22Rv1 (cell line): ENCODE measurements around the gene GPC6.

Experiments used
- H3K27ac ChIP-seq: fragments of 450-650 bp; 2 replicates; pipeline ENCODE4 v1.5.1; 2017
- ZFX ChIP-seq: fragments of 450-650 bp; IDR thresholded peaks from 2 replicates; pipeline ENCODE4 v1.6.1; 2017; ENCODE audit warnings: antibody characterized with exemption, borderline replicate concordance
- TF ChIP-seq, protein P1 (sequence below): fragments of 450-650 bp; IDR thresholded peaks from 2 replicates; pipeline ENCODE4 v1.5.1; 2017; ENCODE audit warnings: mild to moderate bottlenecking

Gene GPC6

DNA sequence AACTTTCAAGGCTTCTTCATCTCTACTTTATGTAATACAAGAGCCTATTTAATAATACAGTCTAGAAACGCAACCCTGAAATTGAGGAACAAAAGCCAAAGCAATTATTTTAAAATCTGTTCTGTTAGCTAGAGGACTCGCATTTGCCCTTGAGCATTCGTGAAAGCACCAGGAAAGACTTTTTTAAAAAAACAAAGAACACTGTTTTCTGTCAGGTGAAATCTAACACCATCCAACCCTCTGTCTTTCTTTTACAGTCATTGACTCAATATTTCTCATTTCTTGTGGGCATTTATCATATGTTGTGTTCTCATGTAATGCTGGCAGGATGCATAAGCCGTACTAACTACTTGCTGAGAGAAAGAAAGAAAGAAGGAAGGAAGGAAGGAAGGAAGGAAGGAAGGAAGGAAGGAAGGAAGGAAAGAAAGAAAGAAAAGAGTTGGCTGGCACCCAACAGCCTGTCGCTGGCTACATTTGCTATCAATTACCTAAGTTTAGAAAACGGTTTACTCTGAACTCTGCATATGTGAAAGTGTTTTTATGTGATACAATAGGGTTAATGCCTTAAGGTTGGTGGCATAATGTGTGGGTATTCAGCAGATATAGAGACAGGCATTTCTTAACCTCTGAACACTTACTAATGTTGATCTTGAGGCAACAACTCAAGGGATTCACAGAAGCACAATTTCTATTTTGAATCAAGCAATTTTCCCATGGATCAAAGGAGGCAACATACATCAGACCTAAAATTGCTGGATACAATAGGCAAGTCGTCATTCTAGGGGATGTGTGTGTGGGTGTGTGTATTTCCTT, 807.4 kb downstream of the GPC6 start:
- no peak overlapping the region for H3K27ac ChIP-seq
- TF ChIP-seq, protein P1, sequence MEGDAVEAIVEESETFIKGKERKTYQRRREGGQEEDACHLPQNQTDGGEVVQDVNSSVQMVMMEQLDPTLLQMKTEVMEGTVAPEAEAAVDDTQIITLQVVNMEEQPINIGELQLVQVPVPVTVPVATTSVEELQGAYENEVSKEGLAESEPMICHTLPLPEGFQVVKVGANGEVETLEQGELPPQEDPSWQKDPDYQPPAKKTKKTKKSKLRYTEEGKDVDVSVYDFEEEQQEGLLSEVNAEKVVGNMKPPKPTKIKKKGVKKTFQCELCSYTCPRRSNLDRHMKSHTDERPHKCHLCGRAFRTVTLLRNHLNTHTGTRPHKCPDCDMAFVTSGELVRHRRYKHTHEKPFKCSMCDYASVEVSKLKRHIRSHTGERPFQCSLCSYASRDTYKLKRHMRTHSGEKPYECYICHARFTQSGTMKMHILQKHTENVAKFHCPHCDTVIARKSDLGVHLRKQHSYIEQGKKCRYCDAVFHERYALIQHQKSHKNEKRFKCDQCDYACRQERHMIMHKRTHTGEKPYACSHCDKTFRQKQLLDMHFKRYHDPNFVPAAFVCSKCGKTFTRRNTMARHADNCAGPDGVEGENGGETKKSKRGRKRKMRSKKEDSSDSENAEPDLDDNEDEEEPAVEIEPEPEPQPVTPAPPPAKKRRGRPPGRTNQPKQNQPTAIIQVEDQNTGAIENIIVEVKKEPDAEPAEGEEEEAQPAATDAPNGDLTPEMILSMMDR, result no peak
- no peak for TF ChIP-seq ZFX

GRCh38 chr13:94050039-94050438, 823.4 kb downstream of the GPC6 start:
- TF ChIP-seq ZFX, result no peak
- TF ChIP-seq, protein P1, result no peak
- no peak overlapping the region for H3K27ac ChIP-seq

- H3K27ac ChIP-seq, result no peak overlapping the region
- TF ChIP-seq ZFX, result no peak
- TF ChIP-seq, protein P1, result no peak
Observed at GRCh38 chr13:94050686-94051085, 824.1 kb downstream of the GPC6 start.

DNA sequence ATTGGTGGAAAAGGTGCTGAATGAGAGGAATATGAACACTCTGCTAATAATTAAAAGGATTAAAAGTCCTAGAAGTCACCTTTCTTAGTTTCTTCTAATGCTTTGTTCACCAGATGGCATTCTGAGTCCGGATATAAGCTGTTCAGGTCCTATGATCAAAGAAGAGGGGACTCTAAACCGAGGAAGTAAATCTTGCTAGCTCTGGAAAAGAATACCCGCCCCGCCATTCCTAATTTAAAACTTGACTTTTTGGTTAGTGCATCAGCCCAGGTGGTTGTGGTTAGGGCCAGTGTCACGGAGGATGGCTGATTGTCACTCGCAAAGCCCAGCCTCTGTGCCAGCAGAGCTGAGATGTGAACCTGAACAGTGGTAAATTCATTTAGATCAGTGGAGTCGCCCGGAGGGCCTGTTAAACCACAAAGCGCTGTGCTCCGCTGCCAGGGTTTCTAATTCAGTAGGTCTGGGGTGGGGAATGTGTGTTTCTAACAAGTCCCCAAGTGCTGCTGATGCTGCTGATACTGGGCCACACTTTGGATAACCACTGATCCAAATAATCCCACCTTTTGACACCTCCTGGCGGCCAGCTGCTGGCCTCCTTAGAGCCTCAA, 827.5 kb downstream of the GPC6 start:
- TF ChIP-seq, protein P1, result no peak
- no peak for TF ChIP-seq ZFX
- no peak overlapping the region for H3K27ac ChIP-seq

DNA sequence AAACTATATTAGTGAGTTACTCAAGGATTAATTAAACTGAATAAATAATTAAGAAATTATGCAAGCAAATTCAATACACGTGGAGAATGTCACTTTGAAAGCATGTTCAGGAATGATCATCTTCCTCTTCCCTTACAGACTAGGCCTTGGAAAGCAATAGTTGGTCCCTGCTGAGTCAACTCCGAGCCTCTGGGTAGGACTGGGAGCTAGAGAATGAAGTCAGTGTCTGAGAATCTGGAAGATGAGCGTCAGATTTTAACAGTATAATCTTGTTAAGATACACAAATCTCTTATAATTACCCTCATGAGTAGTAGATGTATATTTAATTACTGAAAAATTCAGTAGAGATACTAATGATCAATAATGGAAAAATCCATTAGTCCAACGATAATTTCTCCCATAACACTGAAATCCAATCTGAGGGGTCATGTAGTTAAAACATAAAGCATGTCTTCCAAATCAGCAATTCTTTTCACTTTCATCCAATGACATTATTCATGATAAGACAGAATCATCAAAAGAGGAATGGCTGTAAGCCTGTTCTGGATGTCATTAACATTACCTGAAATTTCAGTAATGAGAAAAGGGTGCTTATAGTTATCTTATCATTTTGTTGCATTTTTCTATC, 829.9 kb downstream of the GPC6 start:
- TF ChIP-seq, protein P1, result no peak
- no peak for TF ChIP-seq ZFX
- no peak overlapping the region for H3K27ac ChIP-seq

DNA sequence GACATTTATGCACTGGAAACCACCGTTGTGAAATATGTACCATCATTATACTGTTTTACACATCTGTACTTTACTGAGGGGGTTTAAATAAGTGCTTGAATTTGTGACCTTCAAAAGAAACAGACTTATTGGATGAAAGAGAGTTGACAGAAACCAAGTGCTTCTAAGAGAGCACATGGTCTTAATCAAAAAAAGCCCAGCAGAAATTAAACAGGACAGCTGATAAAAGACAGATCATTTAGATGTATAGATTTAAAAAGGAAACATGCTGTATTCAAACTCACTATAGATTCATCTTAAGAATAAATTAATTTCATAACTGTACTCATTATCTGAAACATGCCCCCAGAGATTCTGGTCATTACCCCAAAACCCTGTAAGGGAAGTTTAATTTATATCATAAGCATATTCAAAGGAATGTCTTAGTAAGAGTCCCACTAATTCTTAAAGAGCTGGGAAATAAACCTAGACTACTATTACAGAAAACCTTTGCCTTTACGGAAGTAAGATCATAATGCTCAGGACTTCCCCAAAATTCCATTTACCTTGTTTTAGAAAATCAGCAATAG, 831.1 kb downstream of the GPC6 start:
- TF ChIP-seq, protein P1, result no peak
- TF ChIP-seq ZFX, result no peak

More for the DNA sequence above, 831.1 kb downstream of the GPC6 start:
- H3K27ac ChIP-seq, result no peak overlapping the region
